Left ventricle myocardium superior (tissue), 1 donor: Measurements from ENCODE around the gene SIAH3. TPM values are rescaled to one million over a fixed set of nuclear protein-coding genes. Genes with fewer than 3 reads are reported as not detected.

Source experiments
- ATAC-seq: fragments of 200-7000 bp; cut with Tn5 transposase; one replicate; pipeline ENCODE4 v1.9.1; 2020; ENCODE audit warnings: mild to moderate bottlenecking, moderate library complexity
- DNase-seq: peaks from one replicate; pipeline ENCODE4 v3.0.0-alpha.2; 2020
- intact Hi-C: fragments of 100-400 bp; cut with micrococcal nuclease; formaldehyde crosslinking; loops from one replicate; pipeline ENCODE4 v1.11.0; 2022
- total RNA-seq: library from RNA; stranded (reverse); fragmentation: NEBNext Ultra II Directional; extraction: Animal tissue kit (Norgen Biotek cat#: 25700); gene quantifications from one replicate; pipeline ENCODE4 v1.2.1, GENCODE V29; 2021
- donor health status: DM: no; HTN: yes; CAD: no; lungs with severe emphysema.

SIAH3 gene
- total RNA-seq, 1 donor from 2014 or later: not detected

- DNase-seq: peak; percentile 63
- intact Hi-C loops: no loop called here
- ATAC-seq: peak; percentile 94
These were observed 18.7 kb upstream of the SIAH3 start for GRCh38 chr13:45870232-45870631.

GRCh38 chr13:45865414-45865813 lies 13.9 kb upstream of the SIAH3 start:
- intact Hi-C loops: no loop called here
- DNase-seq: no peak
- no peak for ATAC-seq

- intact Hi-C loops: no loop called here
- DNase-seq (no peak), ATAC-seq (no peak)
These were observed 12.4 kb upstream of the SIAH3 start for GRCh38 chr13:45863709-45864590.

GRCh38 chr13:45861322-45861721 lies 9.8 kb upstream of the SIAH3 start:
- intact Hi-C loops: no loop called here
- no peak for DNase-seq
- ATAC-seq: no peak

GRCh38 chr13:45860240-45860639 lies 8.7 kb upstream of the SIAH3 start:
- intact Hi-C loops: no loop called here
- ATAC-seq (no peak), DNase-seq (no peak)

GRCh38 chr13:45859705-45860104 lies 8.2 kb upstream of the SIAH3 start:
- intact Hi-C loops: no loop called here
- DNase-seq: no peak
- no peak for ATAC-seq

- intact Hi-C loops: no loop called here
- DNase-seq (no peak), ATAC-seq (no peak)
These were observed 941 bp upstream of the SIAH3 start for GRCh38 chr13:45852494-45852893.

- intact Hi-C loops: no loop called here
- DNase-seq (no peak), ATAC-seq (no peak)
These were observed 403 bp upstream of the SIAH3 start for GRCh38 chr13:45851956-45852355.

- no peak for DNase-seq
- peak; percentile 20 for ATAC-seq
- intact Hi-C loops: no loop called here
These were observed 1.4 kb downstream of the SIAH3 start for GRCh38 chr13:45850027-45850613.

- DNase-seq (no peak), ATAC-seq (no peak)
- intact Hi-C loops: no loop called here
These were observed 2.1 kb downstream of the SIAH3 start for GRCh38 chr13:45849408-45849807.

- ATAC-seq: peak; percentile 56
- DNase-seq: peak; percentile 52
- intact Hi-C loops: no loop called here
These were observed 3.9 kb downstream of the SIAH3 start for GRCh38 chr13:45847554-45848224.

- intact Hi-C loops: no loop called here
These were observed 4.9 kb downstream of the SIAH3 start for GRCh38 chr13:45846681-45847080.

GRCh38 chr13:45838171-45838745 lies 13.3 kb downstream of the SIAH3 start:
- DNase-seq (no peak), ATAC-seq (no peak)
- intact Hi-C loops: no loop called here

More at GRCh38 chr13:45846681-45847080, 4.9 kb downstream of the SIAH3 start:
- no peak for ATAC-seq
- no peak for DNase-seq

GRCh38 chr13:45837111-45837510 lies 14.4 kb downstream of the SIAH3 start:
- no peak for ATAC-seq
- no peak for DNase-seq
- intact Hi-C loops: no loop called here

- intact Hi-C loops: no loop called here
- ATAC-seq (no peak), DNase-seq (no peak)
These were observed 17.1 kb downstream of the SIAH3 start for GRCh38 chr13:45834411-45834994.

- intact Hi-C loops: no loop called here
- ATAC-seq (peak; percentile 98), DNase-seq (peak; percentile 60)
These were observed 17.7 kb downstream of the SIAH3 start for GRCh38 chr13:45833663-45834375.

GRCh38 chr13:45833242-45833641 lies 18.3 kb downstream of the SIAH3 start:
- intact Hi-C loops: no loop called here
- DNase-seq (no peak), ATAC-seq (peak; percentile 16)

- DNase-seq: no peak
- intact Hi-C loops: no loop called here
- no peak for ATAC-seq
These were observed 19.7 kb downstream of the SIAH3 start for GRCh38 chr13:45831851-45832250.

- DNase-seq (no peak), ATAC-seq (no peak)
- intact Hi-C loops: no loop called here
These were observed 21.4 kb downstream of the SIAH3 start for GRCh38 chr13:45830121-45830520.
